ENCODE results near the gene MED6.

MED6 gene

GRCh38 chr14:70585231-70585630, 15.2 kb downstream of the MED6 start:
- H3K4me1 ChIP-seq (ENCODE audit: control insufficient read depth, low read length), result no peaks in the 10 kb centered on the region
- H4K20me1 ChIP-seq (ENCODE audit: control insufficient read depth, insufficient read depth, low read depth, low read length), result no peaks in the 10 kb centered on the region
- no peaks in the 10 kb centered on the region for H3K27me3 ChIP-seq (ENCODE audit: control insufficient read depth, low read length)
- H3K4me3 ChIP-seq (ENCODE audit: low read length), result no peak overlapping the region
- H3K36me3 ChIP-seq (ENCODE audit: control insufficient read depth, low read length), result peaks cover 88% of the 10 kb centered on the region
- H3F3A ChIP-seq (ENCODE audit: control insufficient read depth, insufficient read depth), result no peaks in the 10 kb centered on the region
- TF ChIP-seq EZH2phosphoT487 (IDR thresholded peaks at IDR 0.05; ENCODE audit: borderline replicate concordance, low read length), result no peak
- no peak for TF ChIP-seq CTCF (IDR thresholded peaks at IDR 0.05; ENCODE audit: low read depth, low read length, poor library complexity, severe bottlenecking)
- H3K27ac ChIP-seq (ENCODE audit: low read depth, low read length), result no peak overlapping the region
- no peak overlapping the region for H3K4me2 ChIP-seq (ENCODE audit: low read length)
- no peaks in the 10 kb centered on the region for H3K9me2 ChIP-seq (replicated peaks; ENCODE audit: control insufficient read depth, low read length)
- no peaks in the 10 kb centered on the region for H3K9me3 ChIP-seq (ENCODE audit: control insufficient read depth, insufficient read depth, low read length)
- no peaks in the 10 kb centered on the region for H3K79me2 ChIP-seq (ENCODE audit: control insufficient read depth, low read length)

GRCh38 chr14:70576891-70577290, 23.6 kb downstream of the MED6 start:
- TF ChIP-seq EZH2phosphoT487 (IDR thresholded peaks at IDR 0.05; ENCODE audit: borderline replicate concordance, low read length), result no peak
- no peak for TF ChIP-seq CTCF (IDR thresholded peaks at IDR 0.05; ENCODE audit: low read depth, low read length, poor library complexity, severe bottlenecking)
- no peak overlapping the region for H3K4me2 ChIP-seq (ENCODE audit: low read length)

GRCh38 chr14:70573050-70573449, 27.4 kb downstream of the MED6 start:
- H3K79me2 ChIP-seq (ENCODE audit: control insufficient read depth, low read length), result peaks cover 3% of the 10 kb centered on the region; the same call in 1 of the 2 replicates
- H3F3A ChIP-seq (ENCODE audit: control insufficient read depth, insufficient read depth), result no peaks in the 10 kb centered on the region

More at GRCh38 chr14:70576891-70577290, 23.6 kb downstream of the MED6 start:
- H4K20me1 ChIP-seq (ENCODE audit: control insufficient read depth, insufficient read depth, low read depth, low read length), result no peaks in the 10 kb centered on the region
- H3K27me3 ChIP-seq (ENCODE audit: control insufficient read depth, low read length), result no peaks in the 10 kb centered on the region
- H3K4me1 ChIP-seq (ENCODE audit: control insufficient read depth, low read length), result no peaks in the 10 kb centered on the region
- no peaks in the 10 kb centered on the region for H3K9me3 ChIP-seq (ENCODE audit: control insufficient read depth, insufficient read depth, low read length)
- H3K4me3 ChIP-seq (ENCODE audit: low read length), result no peak overlapping the region
- no peaks in the 10 kb centered on the region for H3F3A ChIP-seq (ENCODE audit: control insufficient read depth, insufficient read depth)
- no peak overlapping the region for H3K27ac ChIP-seq (ENCODE audit: low read depth, low read length)
- no peaks in the 10 kb centered on the region for H3K9me2 ChIP-seq (replicated peaks; ENCODE audit: control insufficient read depth, low read length)
- H3K79me2 ChIP-seq (ENCODE audit: control insufficient read depth, low read length), result no peaks in the 10 kb centered on the region
- H3K36me3 ChIP-seq (ENCODE audit: control insufficient read depth, low read length), result peaks cover 29% of the 10 kb centered on the region

More at GRCh38 chr14:70573050-70573449, 27.4 kb downstream of the MED6 start:
- no peaks in the 10 kb centered on the region for H3K4me1 ChIP-seq (ENCODE audit: control insufficient read depth, low read length)
- H3K4me2 ChIP-seq (ENCODE audit: low read length), result no peak overlapping the region
- no peaks in the 10 kb centered on the region for H3K9me3 ChIP-seq (ENCODE audit: control insufficient read depth, insufficient read depth, low read length)
- H3K27me3 ChIP-seq (ENCODE audit: control insufficient read depth, low read length), result no peaks in the 10 kb centered on the region
- TF ChIP-seq EZH2phosphoT487 (IDR thresholded peaks at IDR 0.05; ENCODE audit: borderline replicate concordance, low read length) (no peak), CTCF (IDR thresholded peaks at IDR 0.05; ENCODE audit: low read depth, low read length, poor library complexity, severe bottlenecking) (no peak)
- H3K36me3 ChIP-seq (ENCODE audit: control insufficient read depth, low read length), result peaks cover 4% of the 10 kb centered on the region
- H3K9me2 ChIP-seq (replicated peaks; ENCODE audit: control insufficient read depth, low read length), result no peaks in the 10 kb centered on the region
- no peak overlapping the region for H3K27ac ChIP-seq (ENCODE audit: low read depth, low read length)
- peaks cover 2% of the 10 kb centered on the region; the same call in 1 of the 2 replicates for H4K20me1 ChIP-seq (ENCODE audit: control insufficient read depth, insufficient read depth, low read depth, low read length)
- no peak overlapping the region for H3K4me3 ChIP-seq (ENCODE audit: low read length)

All from DOHH2 (cell line).